GM23248 (cell line): ENCODE measurements around the gene MYBPH.

Experiments used
- EZH2 ChIP-seq: fragments of 200-600 bp; sonication (generic); IDR thresholded peaks from 2 replicates; pipeline ENCODE4 v1.6.1; 2018; ENCODE audit warnings: antibody characterized with exemption, mild to moderate bottlenecking; ENCODE audit not compliant: insufficient read depth, poor library complexity, severe bottlenecking
- EZH2phosphoT487 ChIP-seq: fragments of 200-600 bp; sonication (generic); IDR thresholded peaks from 2 replicates; pipeline ENCODE4 v1.6.1; 2018; ENCODE audit warnings: antibody characterized with exemption, moderate library complexity, mild to moderate bottlenecking, low read depth; ENCODE audit not compliant: insufficient read depth

- TF ChIP-seq EZH2phosphoT487, result no peak
- TF ChIP-seq EZH2, result no peak
Measured at GRCh38 chr1:203142124-203142523, 33.5 kb downstream of the MYBPH start.
